Mesenchymal stem cell (in vitro differentiated cells and primary cell): Measurements from ENCODE around the gene PLXNB2.
A peak's percentile ranks its signal among the peaks of the same experiment; 100 is the strongest.

Experiments used
- DNase-seq: peaks from one replicate; pipeline ENCODE4 v3.0.0-alpha.2; 2013
- H2AFZ ChIP-seq: one replicate; pipeline ENCODE4 v1.6.1; 2013; ENCODE audit warnings: low read depth, mild to moderate bottlenecking, control low read depth, inconsistent platforms, low read length, moderate library complexity
- H2AK5ac ChIP-seq: 2 replicates; pipeline ENCODE4 v1.6.1; 2013; ENCODE audit warnings: low read length, moderate library complexity, mild to moderate bottlenecking, inconsistent platforms; ENCODE audit not compliant: severe bottlenecking
- H2BK120ac ChIP-seq: one replicate; pipeline ENCODE4 v1.6.1; 2013; ENCODE audit warnings: low read depth, mild to moderate bottlenecking, inconsistent platforms, low read length, moderate library complexity
- H2BK12ac ChIP-seq, 2 experiments: one replicate each; pipeline ENCODE4 v1.6.1; 2013; ENCODE audit warnings: inconsistent platforms in 2 of 2, low read length in 2 of 2, mild to moderate bottlenecking in 2 of 2, moderate library complexity in 2 of 2, control low read depth in 1 of 2
- H2BK15ac ChIP-seq: one replicate; pipeline ENCODE4 v1.6.1; 2013; ENCODE audit warnings: mild to moderate bottlenecking, low read depth, inconsistent platforms; ENCODE audit not compliant: poor library complexity, severe bottlenecking
- H2BK5ac ChIP-seq: 2 replicates; pipeline ENCODE4 v1.6.1; 2013; ENCODE audit warnings: low read depth, mild to moderate bottlenecking, low read length, control low read depth, inconsistent platforms; ENCODE audit not compliant: poor library complexity, severe bottlenecking
- H3K14ac ChIP-seq, 2 experiments: one replicate each; pipeline ENCODE4 v1.6.1; 2013; ENCODE audit warnings: inconsistent platforms in 2 of 2, low read length in 2 of 2, control low read depth in 1 of 2, mild to moderate bottlenecking in 1 of 2, moderate library complexity in 1 of 2
- H3K18ac ChIP-seq, 2 experiments: one replicate each; pipeline ENCODE4 v1.6.1; 2013; ENCODE audit warnings: inconsistent platforms in 2 of 2, low read length in 2 of 2, control low read depth in 1 of 2, low read depth in 1 of 2, mild to moderate bottlenecking in 1 of 2
- H3K23ac ChIP-seq, 2 experiments: one replicate each; pipeline ENCODE4 v1.6.1; 2013; ENCODE audit warnings: inconsistent platforms in 2 of 2, low read length in 2 of 2, mild to moderate bottlenecking in 2 of 2, moderate library complexity in 2 of 2, control low read depth in 1 of 2
- H3K27ac ChIP-seq: 2 replicates; pipeline ENCODE4 v1.5.1; 2013; ENCODE audit warnings: mild to moderate bottlenecking, moderate library complexity, low read length, control low read depth, inconsistent platforms; ENCODE audit not compliant: poor library complexity, severe bottlenecking
- H3K27me3 ChIP-seq, 2 experiments: 2 replicates each; pipeline versions ENCODE4 v1.6.1 to v1.7.0; 2013; ENCODE audit warnings: low read length in 2 of 2, mild to moderate bottlenecking in 2 of 2, moderate library complexity in 2 of 2, control low read depth in 1 of 2, inconsistent platforms in 1 of 2; ENCODE audit not compliant: control insufficient read depth in 1 of 2, insufficient read depth in 1 of 2
- H3K36me3 ChIP-seq, 2 experiments: 2 replicates each; pipeline versions ENCODE4 v1.6.1 to v1.7.0; 2013; ENCODE audit warnings: low read length in 2 of 2, control low read depth in 1 of 2, inconsistent platforms in 1 of 2, low read depth in 1 of 2, mild to moderate bottlenecking in 1 of 2; ENCODE audit not compliant: insufficient read depth in 2 of 2, control insufficient read depth in 1 of 2
- H3K4ac ChIP-seq, 2 experiments: one replicate each; pipeline ENCODE4 v1.6.1; 2013; ENCODE audit warnings: inconsistent platforms in 2 of 2, low read length in 2 of 2, mild to moderate bottlenecking in 2 of 2, moderate library complexity in 2 of 2, control low read depth in 1 of 2, low read depth in 1 of 2
- H3K4me1 ChIP-seq: 2 replicates; pipeline ENCODE4 v1.6.1; 2013; ENCODE audit warnings: low read depth, low read length, control low read depth; ENCODE audit not compliant: control insufficient read depth, insufficient read depth
- H3K4me2 ChIP-seq: 2 replicates; pipeline ENCODE4 v1.6.1; 2013; ENCODE audit warnings: low read length, mild to moderate bottlenecking, inconsistent platforms; ENCODE audit not compliant: poor library complexity, severe bottlenecking
- H3K4me3 ChIP-seq, 2 experiments: 2 replicates each; pipeline versions ENCODE4 v1.5.1 to v1.7.0; 2013; ENCODE audit warnings: low read length in 2 of 2, mild to moderate bottlenecking in 2 of 2, control low read depth in 1 of 2, low read depth in 1 of 2; ENCODE audit not compliant: insufficient read depth in 1 of 2
- H3K79me1 ChIP-seq: replicated peaks from 2 replicates; pipeline ENCODE4 v1.6.1; 2013; ENCODE audit warnings: mild to moderate bottlenecking, control low read depth, low read length, inconsistent platforms; ENCODE audit not compliant: poor library complexity, severe bottlenecking
- H3K9ac ChIP-seq: 2 replicates; pipeline ENCODE4 v1.7.0; 2013; ENCODE audit warnings: mild to moderate bottlenecking, low read length, moderate library complexity
- H3K9me3 ChIP-seq: 2 replicates; pipeline ENCODE4 v1.7.0; 2013; ENCODE audit warnings: mild to moderate bottlenecking, low read length; ENCODE audit not compliant: control insufficient read depth
- H4K8ac ChIP-seq: one replicate; pipeline ENCODE4 v1.6.1; 2013; ENCODE audit warnings: inconsistent platforms, mild to moderate bottlenecking, low read length, moderate library complexity
- H4K91ac ChIP-seq: one replicate; pipeline ENCODE4 v1.6.1; 2013; ENCODE audit warnings: mild to moderate bottlenecking, low read length, inconsistent platforms
- WGBS: methylation state at CpG from one replicate; pipeline ENCODE4 v1.1.7; 2013; ENCODE audit warnings: mixed read lengths; 5-methylcytosine and 5-hydroxymethylcytosine counted together

PLXNB2 gene

DNA sequence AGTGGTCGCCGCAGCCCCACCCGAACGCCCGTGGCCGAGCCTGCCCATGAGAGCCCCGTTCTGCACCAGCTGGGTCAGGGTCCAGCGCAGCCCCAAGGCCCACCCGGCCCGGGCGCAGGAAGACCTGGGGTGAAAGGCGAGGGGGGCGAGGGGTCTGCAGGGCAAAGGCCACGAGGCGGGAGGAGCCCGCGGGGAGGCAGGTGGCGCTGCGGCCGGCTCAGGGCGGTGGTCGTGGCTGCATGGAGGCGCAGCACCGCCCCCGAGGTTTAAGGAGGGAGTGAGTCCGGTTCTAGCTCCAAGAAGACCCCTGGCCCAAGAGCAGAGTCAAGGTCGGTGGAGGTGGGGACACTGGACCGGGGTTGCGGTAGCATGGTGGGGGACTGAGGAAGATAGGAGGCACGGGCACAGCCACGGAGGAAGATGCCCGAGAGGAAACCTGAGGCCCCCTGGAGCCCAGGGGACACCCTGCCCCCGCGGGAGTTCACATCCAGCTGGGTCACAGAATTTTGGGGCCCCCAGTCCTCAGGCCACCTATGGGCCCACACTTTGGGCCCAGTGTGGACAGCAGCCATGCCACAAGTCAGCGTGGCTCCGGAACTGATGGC is 55.9 kb downstream of the PLXNB2 start:
- no peak for DNase-seq

DNA sequence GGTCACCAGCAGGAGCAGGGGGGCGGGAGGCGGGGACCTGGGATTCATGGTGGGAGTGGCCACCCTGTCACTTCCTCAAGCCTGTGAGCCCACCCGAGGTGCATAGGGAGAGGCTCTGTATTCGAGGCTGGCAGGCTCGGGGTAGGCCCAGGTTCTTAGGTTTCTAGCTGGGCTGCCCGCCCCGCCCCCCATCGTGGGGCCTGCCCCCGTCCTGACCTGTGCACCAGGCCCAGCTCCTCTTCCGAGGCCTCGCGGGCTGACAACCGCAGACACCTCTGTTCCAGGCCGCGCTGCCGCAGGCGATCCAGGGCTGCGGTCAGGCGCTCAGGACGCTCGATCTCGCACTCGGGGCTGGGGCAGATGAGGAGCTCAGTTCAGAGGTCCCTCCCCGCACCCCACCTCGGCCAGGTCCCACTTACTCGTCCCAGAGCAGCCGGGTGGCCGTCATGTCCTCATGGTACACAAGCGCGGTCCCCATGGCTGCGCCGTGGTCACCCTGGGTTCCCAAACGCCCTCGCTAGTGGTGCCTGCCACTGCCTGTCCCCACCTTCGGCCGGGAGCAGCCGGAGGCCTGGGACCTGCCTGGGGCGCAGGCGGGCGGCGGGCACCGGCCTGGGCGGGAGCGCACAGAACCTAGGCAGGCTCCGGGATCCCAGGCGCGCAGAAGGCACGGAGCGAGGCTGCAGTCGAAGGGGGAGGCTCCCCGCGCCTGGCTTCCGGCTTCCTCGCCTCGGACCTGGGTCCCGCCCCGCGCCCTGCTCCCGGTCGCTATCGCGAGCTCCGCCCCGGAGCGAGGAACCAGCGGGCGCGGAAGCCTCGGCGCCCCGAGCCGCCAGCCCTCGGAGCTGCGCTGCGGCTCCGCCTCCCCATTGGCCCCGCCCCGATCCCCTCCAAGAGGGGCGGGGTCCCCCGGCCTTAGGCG is 56.6 kb downstream of the PLXNB2 start, which contains the start of gene HDAC10:
HDAC10 (minus strand) TSS at position 711 of the 922 bp plus-strand sequence; CDS start at position 478, 233 bp downstream.
- H4K8ac ChIP-seq, result peak within 1 kb of the TSS; percentile 85
- H3K18ac ChIP-seq, result peak within 1 kb of the TSS; percentile 84 to 94
- peak; percentile 85 for DNase-seq
- peak within 1 kb of the TSS; percentile 78 to 87 for H3K4me3 ChIP-seq
- H2BK15ac ChIP-seq, result no peak within 1 kb of the TSS
- peak within 1 kb of the TSS; percentile 13 for H3K27ac ChIP-seq
- H3K4me2 ChIP-seq, result peak within 1 kb of the TSS; percentile 94
- peak within 1 kb of the TSS; percentile 67 for H2AFZ ChIP-seq
- H2BK12ac ChIP-seq, result peak within 1 kb of the TSS in 1 of 2 experiments; percentile 49
- WGBS, result under 1% methylated on average over 72 of the region's 81 CpGs
- H3K27me3 ChIP-seq, result no peaks in the 10 kb centered on the region
- no peaks in the 10 kb centered on the region for H3K9me3 ChIP-seq
- H3K14ac ChIP-seq, result peak within 1 kb of the TSS in 1 of 2 experiments; percentile 93
- H4K91ac ChIP-seq, result peak within 1 kb of the TSS; percentile 47
- peak within 1 kb of the TSS in 1 of 2 experiments; percentile 61 for H3K23ac ChIP-seq
- H2BK120ac ChIP-seq, result peak within 1 kb of the TSS; percentile 61
- peak within 1 kb of the TSS; percentile 20 for H2BK5ac ChIP-seq
- H3K79me1 ChIP-seq, result peaks cover 32% of the 10 kb centered on the region
- peak within 1 kb of the TSS; percentile 71 to 95 for H3K4ac ChIP-seq
- H3K36me3 ChIP-seq, result peaks cover 23 to 78% of the 10 kb centered on the region in 2 experiments
- H2AK5ac ChIP-seq, result peak within 1 kb of the TSS; percentile 58
- peak within 1 kb of the TSS; percentile 93 for H3K9ac ChIP-seq
- peaks cover 38% of the 10 kb centered on the region for H3K4me1 ChIP-seq

More for the DNA sequence above, 55.9 kb downstream of the PLXNB2 start:
- Histone ChIP-seq H3K9ac (peak overlapping the region; percentile 93), H3K27ac (no peak overlapping the region), H2AK5ac (no peak overlapping the region), H4K91ac (peak overlapping the region; percentile 19), H3K18ac (peak overlapping the region; percentile 5 to 89), H2BK120ac (no peak overlapping the region), H2BK5ac (peak overlapping the region; percentile 20), H3K27me3 (no peaks in the 10 kb centered on the region), H3K9me3 (no peaks in the 10 kb centered on the region), H3K4ac (peak overlapping the region in 1 of 2 experiments; percentile 5), H3K4me3 (peak overlapping the region; percentile 78 to 87), H3K4me2 (peak overlapping the region; percentile 94), H3K23ac (no peak overlapping the region), H2AFZ (no peak overlapping the region), H3K79me1 (peaks cover 32% of the 10 kb centered on the region), H4K8ac (peak overlapping the region; percentile 85), H2BK15ac (no peak overlapping the region), H3K14ac (no peak overlapping the region), H3K4me1 (peaks cover 34% of the 10 kb centered on the region), H2BK12ac (no peak overlapping the region), H3K36me3 (peaks cover 15 to 77% of the 10 kb centered on the region in 2 experiments)
- WGBS, result 19% methylated on average over 36 of the region's 36 CpGs

DNA sequence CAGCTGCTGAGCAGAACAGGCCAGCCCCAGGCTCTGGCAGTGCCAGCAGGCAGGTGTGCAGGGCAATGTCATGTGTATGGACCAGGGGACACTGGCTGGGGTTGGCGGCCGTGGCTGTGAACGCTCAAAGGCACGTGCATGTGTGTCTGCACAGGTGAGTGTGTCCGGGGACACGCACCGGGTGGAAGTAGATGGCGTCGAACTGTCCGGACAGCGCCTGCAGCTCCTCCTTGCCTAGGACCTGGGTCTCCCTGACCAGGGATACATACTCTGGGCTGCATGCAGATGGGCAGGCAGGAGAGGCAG is 57.2 kb downstream of the PLXNB2 start:
- Histone ChIP-seq H3K27ac (no peak overlapping the region), H3K14ac (peak overlapping the region in 1 of 2 experiments; percentile 93), H3K36me3 (peaks cover 26 to 78% of the 10 kb centered on the region in 2 experiments), H3K18ac (peak overlapping the region in 1 of 2 experiments; percentile 94), H3K9ac (peak overlapping the region; percentile 93), H2BK5ac (no peak overlapping the region), H3K79me1 (peaks cover 38% of the 10 kb centered on the region), H2AFZ (no peak overlapping the region), H3K9me3 (no peaks in the 10 kb centered on the region), H3K4me3 (peak overlapping the region; percentile 78 to 87), H4K91ac (peak overlapping the region; percentile 47), H3K4me1 (peaks cover 44% of the 10 kb centered on the region), H2BK12ac (peak overlapping the region in 1 of 2 experiments; percentile 49), H2BK120ac (no peak overlapping the region), H3K4me2 (peak overlapping the region; percentile 94), H3K23ac (peak overlapping the region in 1 of 2 experiments; percentile 36), H4K8ac (peak overlapping the region; percentile 35), H3K4ac (peak overlapping the region in 1 of 2 experiments; percentile 71), H3K27me3 (no peaks in the 10 kb centered on the region), H2AK5ac (no peak overlapping the region), H2BK15ac (no peak overlapping the region)
- 88% methylated on average over 11 of the region's 11 CpGs for whole genome bisulfite sequencing
- no peak for DNase-seq
